Right renal pelvis (tissue), 4 donors: ENCODE measurements around the gene APLN. TPM values are rescaled to one million over a fixed set of nuclear protein-coding genes. Genes with fewer than 3 reads are reported as not detected.

Experiments
- DNase-seq, 4 donors: peaks; one replicate each; pipeline ENCODE4 v3.0.0-alpha.2; 2013; ENCODE audit warnings: low read depth in 4 of 4, low spot score in 3 of 4, missing footprints in 1 of 4
- polyA plus RNA-seq, 4 donors: library from polyadenylated mRNA; unstranded; fragments of 120-200 nt; gene quantifications; one replicate each; pipeline ENCODE4 v1.2.1, GENCODE V29; 2013; ENCODE audit not compliant: insufficient read length in 4 of 4

The APLN gene, protein sequence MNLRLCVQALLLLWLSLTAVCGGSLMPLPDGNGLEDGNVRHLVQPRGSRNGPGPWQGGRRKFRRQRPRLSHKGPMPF
- polyA plus RNA-seq, result 1 to 10 TPM; 5.7 to 8.5 (median 6.7) TPM

GRCh38 chrX:129654652-129655546 is at the start of gene APLN:
APLN (minus strand) TSS chrX:129654956; CDS start chrX:129654630, 326 bp downstream.
- DNase-seq, result no peak

DNA sequence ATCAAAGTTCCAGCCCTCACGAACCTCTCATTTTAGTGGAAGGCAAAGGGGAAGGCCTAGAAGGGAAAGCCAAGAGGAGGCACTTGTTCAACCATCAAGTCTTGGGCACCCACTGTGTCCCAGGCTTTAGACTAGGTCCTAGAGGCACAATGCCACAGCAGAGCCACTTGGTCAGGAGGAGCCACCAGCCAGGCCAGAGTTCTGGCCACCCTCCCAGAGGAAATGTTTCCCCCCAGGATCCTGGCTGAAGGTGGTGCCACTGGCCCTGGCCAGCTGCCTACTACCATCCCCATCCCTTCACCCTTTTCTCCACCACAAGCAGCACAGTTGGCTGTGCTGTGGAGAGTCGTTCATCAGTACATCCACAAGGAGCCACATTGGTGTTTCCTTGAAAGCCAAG is 49.7 kb upstream of the APLN start:
- DNase-seq, result no peak

DNA sequence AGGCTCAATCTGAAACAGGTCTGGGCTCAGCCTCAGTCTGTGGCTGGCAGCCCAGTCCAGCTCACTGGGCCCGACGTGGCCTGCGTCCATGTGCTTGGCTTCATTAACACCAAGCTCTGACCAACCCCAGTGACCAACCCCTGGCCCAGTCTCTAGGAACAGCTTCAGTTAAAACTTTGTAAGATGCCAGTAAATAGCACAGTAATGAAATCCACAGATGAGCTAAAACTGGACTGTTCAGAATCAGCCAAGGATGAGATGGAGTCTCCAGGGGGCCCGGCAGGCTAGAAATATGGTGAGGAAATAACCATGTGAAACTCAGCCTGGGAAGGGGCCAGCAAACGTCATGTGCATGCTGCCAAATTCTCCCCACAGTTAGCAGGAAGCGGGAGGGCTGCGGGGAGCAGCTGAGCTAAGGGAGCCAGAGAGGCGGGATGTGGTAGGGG is 46.9 kb upstream of the APLN start:
- DNase-seq, result no peak

DNA sequence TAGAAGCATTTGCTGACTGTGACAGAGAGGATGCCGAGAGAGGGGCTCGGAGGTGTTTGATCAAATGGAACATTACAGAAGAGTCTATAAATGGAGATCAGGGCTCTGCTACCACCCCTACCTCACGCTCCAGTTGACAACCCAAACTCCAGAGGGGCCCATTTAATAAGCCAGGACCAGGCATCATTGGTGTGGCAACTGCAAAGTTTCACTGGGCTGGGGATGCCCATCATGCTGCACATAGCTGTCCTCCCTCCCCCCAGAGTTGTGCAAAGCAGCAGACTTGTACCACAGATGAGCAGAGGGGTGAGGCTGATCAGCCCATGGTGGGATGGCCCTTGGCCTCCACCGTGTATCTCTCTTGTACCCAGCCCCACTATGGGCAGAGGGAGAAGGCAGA is 45.8 kb upstream of the APLN start:
- DNase-seq, result no peak

DNA sequence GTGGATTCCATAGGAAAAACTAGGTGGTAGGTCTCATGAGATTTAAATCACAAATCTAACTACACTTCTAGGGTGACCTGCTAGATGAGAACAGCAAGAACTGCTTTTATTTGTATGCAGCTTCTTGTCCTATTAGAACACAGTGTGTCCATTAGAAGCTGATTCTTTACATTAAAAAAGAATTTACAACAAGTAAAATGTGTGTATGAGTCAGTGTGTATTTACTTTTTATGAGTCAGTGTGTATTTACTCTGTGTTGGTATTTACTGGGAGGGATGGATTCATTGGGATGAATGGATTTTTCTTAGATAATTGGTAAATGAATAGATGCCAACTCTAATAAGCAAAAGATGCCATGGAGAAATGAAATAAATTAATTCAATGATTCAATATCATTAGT is 43.4 kb upstream of the APLN start:
- no peak for DNase-seq

DNA sequence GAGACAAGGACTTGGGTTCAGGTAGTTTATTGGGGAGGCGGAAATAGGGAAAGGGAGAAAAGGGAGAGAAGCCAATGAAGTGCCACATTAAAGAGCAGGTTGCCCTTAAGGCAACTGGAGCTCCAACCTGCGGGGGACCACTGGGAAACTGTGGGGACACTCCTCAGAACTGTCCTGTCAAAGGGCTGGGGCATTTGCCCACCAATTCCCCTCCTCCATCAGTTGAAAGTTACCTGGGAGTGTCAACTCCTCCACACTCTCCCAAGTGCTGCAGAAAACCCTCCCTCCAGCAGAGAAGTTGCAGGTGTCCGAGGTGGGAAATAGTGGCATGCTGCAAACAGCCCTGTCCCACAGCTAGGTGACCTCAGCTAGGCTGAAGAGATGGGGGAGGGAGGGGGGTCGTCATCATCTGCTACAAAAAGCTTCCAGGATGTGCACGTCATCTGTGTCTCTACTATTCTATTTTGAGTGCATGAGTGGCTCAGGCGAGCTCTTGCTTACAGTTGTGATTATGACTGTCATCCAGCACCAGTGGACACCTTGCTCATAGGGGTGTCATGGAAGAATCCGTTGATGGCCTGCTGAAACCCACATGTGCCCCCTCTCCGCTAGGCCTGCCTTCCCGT is 42.6 kb upstream of the APLN start:
- DNase-seq, result no peak

DNA sequence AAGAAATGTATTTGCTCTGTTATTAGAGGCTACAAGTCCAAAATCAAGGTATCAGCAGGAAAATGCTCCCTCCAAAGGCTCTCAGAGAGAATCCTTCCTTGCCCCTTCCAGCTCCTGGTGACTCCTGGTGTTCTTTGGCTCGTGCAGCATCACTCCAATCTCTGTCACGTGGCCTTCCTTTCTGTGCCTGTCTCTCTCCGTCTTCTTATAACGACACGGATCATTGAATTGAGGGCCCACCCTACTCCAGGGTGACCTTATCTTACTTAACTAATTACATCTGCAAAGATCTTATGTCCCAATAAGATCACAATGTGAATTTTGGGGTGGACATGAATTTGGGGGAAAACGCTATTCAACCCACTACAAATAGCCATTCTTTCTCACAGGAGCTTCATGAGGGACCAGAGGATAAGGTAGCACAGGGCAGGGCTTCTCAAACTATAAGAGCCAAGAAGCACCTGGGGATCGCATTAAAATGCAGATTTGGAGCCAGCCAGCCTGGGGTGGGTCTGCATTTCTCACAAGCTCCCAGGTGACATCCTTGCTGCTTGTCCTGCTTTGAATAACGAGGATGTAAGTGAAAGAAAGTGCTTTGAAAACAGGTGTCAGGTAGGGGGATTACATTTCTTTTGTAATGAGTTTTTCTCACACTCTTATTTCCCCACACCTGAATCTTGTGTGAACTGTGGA is 41.9 kb upstream of the APLN start:
- DNase-seq, result no peak

DNA sequence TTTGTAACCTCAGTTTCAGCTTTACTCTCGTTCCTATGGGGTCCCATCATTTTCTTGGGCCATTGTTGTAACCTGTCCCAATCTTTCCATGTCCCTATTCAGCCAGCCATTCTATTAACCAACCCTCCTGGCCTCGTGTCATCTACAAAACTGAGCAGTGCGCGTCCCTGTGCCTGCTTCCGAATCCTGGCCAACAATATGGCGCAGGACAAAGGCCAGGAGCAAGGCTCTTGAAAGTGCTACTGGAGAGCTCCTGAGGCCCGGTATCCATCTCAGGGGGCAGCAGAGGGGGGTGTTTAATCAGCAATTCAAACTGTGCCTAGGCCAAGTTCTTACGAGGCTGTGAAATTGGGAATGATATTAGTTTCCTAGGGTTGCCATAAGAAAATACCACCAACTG is 41.2 kb upstream of the APLN start:
- no peak for DNase-seq

DNA sequence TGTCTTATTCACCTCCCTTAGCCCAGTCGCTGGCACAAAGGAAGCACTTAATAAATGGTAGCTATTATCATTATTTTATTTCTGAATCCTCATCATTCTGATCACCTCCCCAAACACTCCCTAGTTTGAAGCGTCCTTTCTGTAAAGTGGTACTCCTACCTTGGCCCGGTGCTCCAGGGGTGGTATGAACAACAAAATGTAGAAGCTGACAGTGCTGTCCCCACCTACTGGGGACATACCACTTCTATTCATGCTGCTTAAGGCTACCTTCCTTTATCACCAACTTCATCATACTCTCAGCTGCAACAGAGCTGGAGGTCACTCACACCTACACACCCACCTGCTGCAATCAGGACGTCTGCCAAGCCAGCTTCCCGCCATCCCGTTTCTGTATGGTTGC is 40.8 kb upstream of the APLN start:
- DNase-seq, result no peak

DNA sequence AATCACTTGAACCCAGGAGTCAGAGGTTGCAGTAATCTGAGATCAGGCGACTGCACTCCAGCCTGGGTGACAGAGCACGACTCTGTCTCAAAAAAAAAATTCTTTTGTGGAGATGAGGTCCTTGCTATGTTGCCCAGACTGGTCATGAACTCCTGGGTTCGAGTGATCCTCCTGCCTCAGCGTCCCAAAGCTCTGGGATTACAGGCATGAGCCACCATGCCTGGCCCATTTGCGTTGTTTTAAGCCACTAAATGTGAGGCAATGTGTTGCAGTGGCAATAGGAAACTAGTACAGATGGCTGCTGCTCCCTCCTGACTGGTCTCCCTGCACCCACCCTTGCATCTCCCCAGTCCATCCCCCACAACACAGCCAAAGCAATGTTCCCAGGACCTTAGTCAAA is 40.0 kb upstream of the APLN start:
- DNase-seq, result no peak

DNA sequence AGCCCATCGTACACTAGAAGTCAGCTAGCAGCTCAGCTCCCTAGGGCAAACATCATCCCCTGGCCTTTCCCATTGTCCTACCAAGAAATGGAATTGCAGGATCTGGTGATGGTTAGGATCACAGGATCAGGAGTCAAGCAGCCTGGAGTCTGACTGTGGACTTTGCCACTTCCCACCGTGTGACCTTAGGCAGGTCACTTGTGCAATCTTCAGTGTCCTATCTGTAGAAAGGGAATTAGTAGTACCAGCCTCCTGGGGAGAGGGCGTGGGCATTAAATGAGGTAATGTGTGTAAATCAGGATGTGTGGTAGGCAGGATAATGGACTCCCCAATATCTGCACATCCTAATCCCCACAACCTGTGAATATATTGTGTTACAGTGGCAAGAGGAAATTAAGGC is 38.6 kb upstream of the APLN start:
- DNase-seq, result no peak

DNA sequence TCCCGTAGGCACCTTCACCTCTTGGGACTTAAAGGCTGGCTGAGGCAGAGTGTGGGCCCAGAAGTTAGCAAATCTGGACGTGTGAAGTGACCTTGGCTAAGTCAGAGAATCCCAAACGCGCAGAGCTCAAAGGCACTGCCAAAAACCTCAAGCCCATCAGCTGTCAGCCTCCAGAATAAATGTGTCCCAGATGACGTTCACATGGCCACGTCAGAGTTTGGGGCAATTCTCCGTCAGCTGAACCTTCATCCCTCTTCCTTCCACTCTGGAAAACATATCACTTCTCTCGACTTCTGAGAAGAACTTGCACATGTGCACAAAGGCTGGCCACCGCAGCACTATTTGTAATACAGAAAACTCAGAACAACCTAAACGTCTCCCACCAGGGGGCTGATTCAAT is 35.7 kb upstream of the APLN start:
- no peak for DNase-seq

DNA sequence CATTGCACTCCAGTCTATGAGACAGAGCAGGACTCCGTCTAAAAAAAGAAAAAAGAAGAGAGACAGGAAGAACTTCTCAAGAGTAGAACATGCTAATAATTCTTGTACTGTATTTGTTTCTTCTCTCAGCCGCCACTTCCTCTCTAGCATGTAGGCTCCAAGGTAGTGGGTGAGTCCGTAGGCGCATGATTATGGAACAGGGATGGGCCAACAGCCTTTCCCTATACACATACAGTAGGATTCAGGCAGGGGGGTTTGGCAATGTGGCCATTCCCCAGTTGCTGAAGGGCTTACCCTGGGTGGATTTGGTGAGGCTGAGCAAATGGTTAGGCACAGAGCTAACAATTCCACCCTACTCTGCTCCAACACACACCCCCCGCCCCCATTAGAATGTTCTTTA is 35.0 kb upstream of the APLN start:
- no peak for DNase-seq

- no peak for DNase-seq
Observed at GRCh38 chrX:129688097-129688496, 33.3 kb upstream of the APLN start.

DNA sequence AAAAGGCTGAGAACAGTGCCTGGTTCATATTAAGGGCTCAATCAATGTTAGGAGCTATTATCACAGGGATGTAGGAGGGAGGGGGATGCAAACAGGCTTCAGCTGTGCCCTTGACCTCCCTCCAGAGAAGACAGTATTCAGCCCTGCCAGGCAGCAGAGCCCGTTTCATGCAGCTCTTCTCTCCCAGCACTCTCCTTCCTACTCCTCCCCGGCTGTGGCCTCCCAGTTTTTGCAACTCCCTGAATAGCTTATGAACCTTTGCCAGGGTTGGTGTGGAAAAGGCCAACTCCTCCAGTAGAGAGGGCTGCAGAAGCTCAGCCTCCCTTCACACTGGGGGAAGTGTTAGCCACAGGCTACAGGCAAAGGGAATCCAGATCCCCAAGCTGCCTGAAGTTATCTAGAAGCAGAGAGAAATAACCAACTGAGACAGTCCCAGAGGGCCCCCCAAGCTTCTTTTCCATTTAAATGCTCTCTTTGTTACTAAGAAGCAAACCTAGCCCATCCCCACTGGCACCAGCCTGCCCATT is 31.7 kb upstream of the APLN start:
- no peak for DNase-seq

GRCh38 chrX:129682979-129683378 is 28.2 kb upstream of the APLN start:
- no peak for DNase-seq

GRCh38 chrX:129679901-129680300 is 25.1 kb upstream of the APLN start:
- DNase-seq, result no peak

- no peak for DNase-seq
Observed at GRCh38 chrX:129678614-129679195, 23.9 kb upstream of the APLN start.

DNA sequence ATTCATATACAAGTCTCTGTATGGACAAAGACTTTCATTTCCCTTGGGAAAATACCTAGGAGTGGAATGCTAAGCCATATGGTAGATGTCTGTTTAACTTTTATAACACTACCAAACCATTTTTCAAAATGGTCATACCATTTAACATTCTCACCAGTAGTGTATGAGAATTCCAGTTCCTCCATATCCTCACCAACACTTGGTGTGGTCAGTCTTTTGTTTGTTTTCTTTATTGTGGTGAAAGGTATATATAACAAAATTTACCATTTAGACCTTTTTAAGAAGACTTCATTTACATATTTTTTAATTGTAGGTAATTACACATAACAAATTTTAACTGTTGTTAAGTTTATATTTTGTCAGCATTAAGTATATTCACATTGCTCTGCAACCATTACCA is 12.7 kb upstream of the APLN start:
- no peak for DNase-seq

- DNase-seq, result no peak
Observed at GRCh38 chrX:129665916-129666644, 11.3 kb upstream of the APLN start.
